NCI-H345 treated with DMSO at 0.1 percent for 48 hours (cell line): Measurements from ENCODE around the gene MINK1.
"Not testable (repeated sequence)": the region's sequence is repeated elsewhere in the genome, so short reads cannot be mapped to it uniquely, and the experiment has no call there.

Source experiments
- DNase-seq: peaks from one replicate; lab custom pipeline; 2025; ENCODE audit not compliant: unreplicated experiment; lab: John Stamatoyannopoulos, UW

Gene MINK1

GRCh38 chr17:4810696-4811290 lies 22.3 kb upstream of the MINK1 start:
- DNase-seq, result no peak

DNA sequence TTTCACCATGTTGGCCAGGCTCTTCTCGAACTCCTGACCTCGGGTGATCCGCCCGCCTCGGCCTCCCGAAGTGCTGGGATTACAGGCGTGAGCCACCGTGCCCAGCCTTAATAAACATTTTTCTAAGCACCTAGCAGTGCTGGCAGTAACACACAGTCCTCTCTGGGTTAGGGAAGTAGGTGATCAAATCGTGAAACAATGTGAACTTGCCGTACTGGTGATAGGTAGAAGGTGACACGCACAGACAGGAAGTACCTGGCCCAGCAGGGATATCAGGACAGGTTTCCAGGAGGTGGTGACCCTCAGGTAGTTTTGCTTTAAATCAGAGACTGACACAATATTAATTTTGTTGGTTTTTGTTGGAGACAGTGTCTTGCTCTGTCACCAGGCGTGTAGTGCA lies 21.7 kb upstream of the MINK1 start:
- DNase-seq, result no peak

- no peak for DNase-seq
Measured at GRCh38 chr17:4812690-4813089, 20.4 kb upstream of the MINK1 start.

GRCh38 chr17:4815043-4815675 lies 18.0 kb upstream of the MINK1 start:
- no peak for DNase-seq

DNA sequence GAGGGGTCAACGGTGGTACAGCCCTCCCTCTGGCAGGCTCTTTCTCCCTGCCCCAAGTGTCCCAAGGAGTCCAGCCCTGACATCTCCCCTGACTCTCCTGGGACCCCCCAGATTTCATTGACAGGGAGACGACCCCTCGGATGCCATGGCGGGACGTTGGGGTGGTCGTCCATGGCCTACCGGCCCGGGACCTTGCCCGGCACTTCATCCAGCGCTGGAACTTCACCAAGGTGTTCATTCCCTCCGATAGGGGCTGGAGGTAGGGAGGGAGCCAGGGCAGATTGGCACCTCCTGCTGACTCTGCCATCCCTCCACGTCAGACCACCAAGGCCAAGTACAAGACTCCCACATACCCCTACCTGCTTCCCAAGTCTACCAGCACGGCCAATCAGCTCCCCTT lies 16.3 kb upstream of the MINK1 start:
- no peak for DNase-seq

DNA sequence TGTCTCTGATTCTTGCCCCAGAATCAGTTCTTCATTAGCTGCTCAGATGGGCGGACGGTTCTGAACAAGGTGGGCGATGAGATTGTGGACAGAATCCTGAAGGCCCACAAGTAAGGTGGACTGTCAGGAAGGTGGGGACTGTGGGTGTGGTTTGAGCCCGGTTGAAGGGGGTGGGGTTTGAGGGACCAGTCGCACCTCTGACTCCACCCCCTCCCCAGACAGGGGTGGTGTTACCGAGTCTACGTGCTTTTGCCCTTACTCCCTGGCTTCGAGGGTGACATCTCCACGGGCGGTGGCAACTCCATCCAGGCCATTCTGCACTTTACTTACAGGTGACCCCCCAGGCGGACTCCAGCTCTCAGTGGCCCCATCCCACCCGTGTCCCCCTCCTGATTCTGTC lies 14.9 kb upstream of the MINK1 start:
- no peak for DNase-seq

- no peak for DNase-seq
Measured at GRCh38 chr17:4822835-4823234, 10.3 kb upstream of the MINK1 start.

- DNase-seq, result no peak
Measured at GRCh38 chr17:4823373-4824089, 9.6 kb upstream of the MINK1 start.

- DNase-seq, result no peak
Measured at GRCh38 chr17:4827399-4827798, 5.7 kb upstream of the MINK1 start.

GRCh38 chr17:4832829-4833177 lies 337 bp upstream of the MINK1 start:
- not testable (repeated sequence) for DNase-seq

GRCh38 chr17:4833941-4834680 lies 971 bp downstream of the MINK1 start:
- no peak for DNase-seq

DNA sequence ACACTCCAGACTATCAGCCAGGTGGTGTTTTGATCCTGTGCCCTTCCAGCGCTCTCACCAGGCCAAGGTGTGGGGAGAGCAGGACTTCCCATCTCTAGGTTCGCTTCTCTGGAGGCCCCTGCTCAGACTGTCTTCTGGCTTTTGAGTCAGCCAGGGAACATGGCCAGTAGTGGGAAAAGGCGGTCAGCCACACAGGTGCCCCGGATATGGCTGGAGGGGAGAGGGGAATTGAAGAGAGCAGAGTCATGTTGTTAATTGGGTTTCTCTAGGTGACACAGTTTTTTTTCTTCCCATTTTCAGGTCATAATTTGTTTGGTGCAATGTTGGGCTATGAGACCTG lies 1.5 kb downstream of the MINK1 start:
- DNase-seq, result no peak

GRCh38 chr17:4836221-4836620 lies 3.1 kb downstream of the MINK1 start:
- DNase-seq, result no peak

- DNase-seq, result no peak
Measured at GRCh38 chr17:4837471-4838308, 4.5 kb downstream of the MINK1 start.

DNA sequence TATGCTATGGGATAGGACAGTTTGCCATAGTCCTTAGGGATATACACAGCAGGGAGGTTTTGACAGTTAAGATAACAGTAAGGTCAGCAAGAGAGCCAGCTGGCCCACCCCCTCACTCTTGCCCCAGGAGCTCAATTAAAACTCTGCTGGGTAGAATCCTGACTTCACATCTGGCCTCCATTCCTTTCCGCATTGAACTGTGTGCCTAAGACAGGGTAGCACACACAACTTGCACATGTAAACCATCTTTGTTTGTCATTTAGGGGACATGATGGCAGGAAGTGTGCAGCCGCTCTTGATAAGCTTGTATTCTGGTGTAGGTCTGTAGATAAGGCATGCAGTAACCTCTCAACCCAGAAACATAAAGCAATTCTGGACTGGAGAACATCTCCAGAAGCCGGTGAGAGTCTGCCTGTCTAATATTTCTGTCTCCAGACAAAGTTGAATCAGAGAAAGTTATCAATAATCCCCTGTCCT lies 5.2 kb downstream of the MINK1 start:
- no peak for DNase-seq

GRCh38 chr17:4839221-4839620 lies 6.1 kb downstream of the MINK1 start:
- no peak for DNase-seq

- DNase-seq, result no peak
Measured at GRCh38 chr17:4839965-4840892, 7.1 kb downstream of the MINK1 start.

- no peak for DNase-seq
Measured at GRCh38 chr17:4840893-4841242, 7.7 kb downstream of the MINK1 start.

- no peak for DNase-seq
Measured at GRCh38 chr17:4842376-4842775, 9.2 kb downstream of the MINK1 start.
